Measurements from ENCODE around the gene PIK3CB. TPM values are rescaled to one million over a fixed set of nuclear protein-coding genes. Genes with fewer than 3 reads are reported as not detected.
"Not testable (repeated sequence)": the region's sequence is repeated elsewhere in the genome, so short reads cannot be mapped to it uniquely, and the experiment has no call there.

Gene PIK3CB
- total RNA-seq, 2 experiments from 2014 or later = 13.5 to 14.4 TPM

GRCh38 chr3:138817695-138818094 lies 17.0 kb downstream of the PIK3CB start:
- Mint-ChIP-seq H3K27ac (no peak overlapping the region), H3K9me3 (no peaks in the 10 kb centered on the region)
- POLR2A ChIA-PET = no interaction called here

GRCh38 chr3:138812806-138813205 lies 21.9 kb downstream of the PIK3CB start:
- Mint-ChIP-seq H3K36me3 (ENCODE audit: low read depth) (peaks cover 2% of the 10 kb centered on the region), H3K27ac (no peak overlapping the region), H3K4me1 (peaks cover 20% of the 10 kb centered on the region), H3K4me3 (no peak overlapping the region), H3K9me3 (no peaks in the 10 kb centered on the region), H3K27me3 (no peaks in the 10 kb centered on the region)
- DNase-seq = no peak
- POLR2A ChIA-PET = no interaction called here
- CTCF ChIA-PET = no interaction called here

More at GRCh38 chr3:138817695-138818094, 17.0 kb downstream of the PIK3CB start:
- CTCF ChIA-PET = interaction anchor here (1.0 kb wide), 1 partner anchor 106 kb away, joined by 3 read pairs; no protein-coding TSS in a partner anchor
- no peaks in the 10 kb centered on the region for H3K36me3 Mint-ChIP-seq (ENCODE audit: low read depth)
- no peak for DNase-seq
- H3K27me3 Mint-ChIP-seq = no peaks in the 10 kb centered on the region
- no peak overlapping the region for H3K4me3 Mint-ChIP-seq
- H3K4me1 Mint-ChIP-seq = peaks cover 25% of the 10 kb centered on the region

- Mint-ChIP-seq H3K4me1 (peaks cover 10% of the 10 kb centered on the region), H3K4me3 (no peak overlapping the region), H3K27ac (no peak overlapping the region), H3K27me3 (no peaks in the 10 kb centered on the region), H3K36me3 (ENCODE audit: low read depth) (peaks cover 2% of the 10 kb centered on the region), H3K9me3 (no peaks in the 10 kb centered on the region)
- no peak for DNase-seq
- CTCF ChIA-PET = no interaction called here
- POLR2A ChIA-PET = no interaction called here
Observed at GRCh38 chr3:138809500-138810256, 25.1 kb downstream of the PIK3CB start.

DNA sequence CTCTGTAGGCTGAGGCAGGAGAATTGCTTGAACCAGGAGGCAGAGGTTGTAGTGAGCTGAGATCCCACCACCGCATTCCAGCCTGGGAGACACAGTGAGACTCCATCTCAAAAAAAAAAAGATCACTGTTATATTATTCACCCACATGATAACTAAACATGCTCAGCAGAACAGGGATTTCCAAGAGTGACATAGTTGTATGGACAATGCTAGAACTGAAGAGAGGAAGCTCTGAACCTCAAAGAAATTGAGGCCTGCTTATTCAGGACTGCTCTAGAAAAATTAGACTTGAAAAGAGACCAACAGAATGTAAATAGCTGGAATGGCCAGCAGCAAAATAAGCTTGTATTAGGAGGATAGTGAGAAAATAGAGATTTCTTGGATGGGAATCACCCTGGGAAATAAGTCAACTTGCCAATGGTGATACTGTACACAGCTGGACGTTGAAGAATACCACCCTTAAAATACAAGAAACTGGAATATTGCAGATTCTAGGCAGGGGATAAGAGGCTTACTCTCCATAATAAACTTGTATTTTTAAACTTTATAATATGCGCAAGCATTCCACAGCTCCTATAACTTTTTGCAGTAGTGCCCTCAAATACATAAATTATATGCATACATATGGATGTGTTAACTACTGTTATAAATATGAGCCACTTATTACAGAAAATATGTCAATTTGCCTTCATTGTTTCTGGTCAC lies 28.2 kb downstream of the PIK3CB start:
- H3K4me3 Mint-ChIP-seq = no peak overlapping the region
- no peaks in the 10 kb centered on the region for H3K9me3 Mint-ChIP-seq
- no peak overlapping the region for H3K27ac Mint-ChIP-seq
- peaks cover 2% of the 10 kb centered on the region for H3K36me3 Mint-ChIP-seq (ENCODE audit: low read depth)
- H3K4me1 Mint-ChIP-seq = peaks cover 2% of the 10 kb centered on the region
- no peaks in the 10 kb centered on the region for H3K27me3 Mint-ChIP-seq
- DNase-seq = no peak
- POLR2A ChIA-PET = no interaction called here
- CTCF ChIA-PET = interaction anchor here (0.6 to 1.5 kb wide), 4 partner anchors 8 to 109 kb away, joined by 3 to 6 read pairs (median 4); no protein-coding TSS in a partner anchor

- CTCF ChIA-PET = no interaction called here
- no peaks in the 10 kb centered on the region for H3K9me3 Mint-ChIP-seq
- H3K4me1 Mint-ChIP-seq = peaks cover 6% of the 10 kb centered on the region
Observed at GRCh38 chr3:138803006-138803653, 31.6 kb downstream of the PIK3CB start.

DNA sequence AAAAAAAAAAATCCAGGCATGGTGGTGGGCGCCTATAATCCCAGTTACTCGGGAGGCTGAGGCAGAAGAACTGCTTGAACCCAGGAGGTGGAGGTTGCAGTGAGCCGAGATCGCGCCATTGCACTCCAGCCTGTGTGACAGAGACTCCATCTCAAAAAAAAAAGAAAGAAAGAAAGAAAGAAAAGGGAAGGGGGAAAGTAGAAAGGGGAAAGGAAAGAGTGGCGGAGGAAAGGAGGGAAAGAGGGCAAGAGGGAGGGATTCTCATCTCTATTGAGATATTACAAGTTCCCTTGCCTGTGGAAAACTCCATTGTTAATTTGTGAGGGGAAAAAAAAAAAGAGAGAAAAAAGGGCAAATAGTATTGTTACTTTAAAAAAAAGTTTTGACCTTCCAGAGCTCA lies 32.5 kb downstream of the PIK3CB start:
- H3K9me3 Mint-ChIP-seq; DNase-seq; POLR2A ChIA-PET; H3K27ac Mint-ChIP-seq; H3K27me3 Mint-ChIP-seq; CTCF ChIA-PET; H3K36me3 Mint-ChIP-seq (ENCODE audit: low read depth); H3K4me3 Mint-ChIP-seq: not testable (repeated sequence)
- H3K4me1 Mint-ChIP-seq = peaks cover 12% of the 10 kb centered on the region

More at GRCh38 chr3:138803006-138803653, 31.6 kb downstream of the PIK3CB start:
- POLR2A ChIA-PET = no interaction called here
- H3K4me3 Mint-ChIP-seq = no peak overlapping the region
- DNase-seq = no peak
- no peaks in the 10 kb centered on the region for H3K36me3 Mint-ChIP-seq (ENCODE audit: low read depth)
- no peaks in the 10 kb centered on the region for H3K27me3 Mint-ChIP-seq
- no peak overlapping the region for H3K27ac Mint-ChIP-seq

DNA sequence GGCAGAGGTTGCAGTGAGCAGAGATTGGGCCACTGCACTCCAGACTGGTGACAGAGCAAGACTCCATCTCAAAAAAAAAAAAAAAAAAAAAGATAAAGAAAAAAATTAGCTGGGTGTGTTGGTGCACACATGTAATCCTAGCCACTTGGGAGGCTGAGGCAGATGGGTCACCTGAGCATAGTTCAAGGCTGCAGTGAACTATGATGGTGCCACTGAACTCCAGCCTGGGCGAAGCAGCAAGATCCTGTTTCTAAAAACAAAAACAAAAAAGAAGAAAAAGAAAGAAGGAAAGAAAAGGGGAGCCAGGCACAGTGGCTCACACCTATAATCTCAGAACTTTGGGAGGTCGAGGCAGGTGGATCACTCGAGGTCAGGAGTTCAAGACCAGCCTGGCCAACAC lies 32.9 kb downstream of the PIK3CB start:
- H3K36me3 Mint-ChIP-seq (ENCODE audit: low read depth) = peaks cover 5% of the 10 kb centered on the region
- CTCF ChIA-PET = no interaction called here
- DNase-seq = no peak
- no peak overlapping the region for H3K4me3 Mint-ChIP-seq
- POLR2A ChIA-PET = no interaction called here
- H3K27me3 Mint-ChIP-seq = no peaks in the 10 kb centered on the region
- H3K4me1 Mint-ChIP-seq = peaks cover 13% of the 10 kb centered on the region
- H3K27ac Mint-ChIP-seq = no peak overlapping the region
- H3K9me3 Mint-ChIP-seq = no peaks in the 10 kb centered on the region

GRCh38 chr3:138800248-138800647 lies 34.5 kb downstream of the PIK3CB start:
- H3K4me1 Mint-ChIP-seq = peaks cover 16% of the 10 kb centered on the region
- ChIA-PET POLR2A (no interaction called here), CTCF (no interaction called here)
- no peak for DNase-seq
- peaks cover 5% of the 10 kb centered on the region for H3K36me3 Mint-ChIP-seq (ENCODE audit: low read depth)
- H3K27me3 Mint-ChIP-seq = no peaks in the 10 kb centered on the region
- no peak overlapping the region for H3K4me3 Mint-ChIP-seq
- H3K27ac Mint-ChIP-seq = no peak overlapping the region
- no peaks in the 10 kb centered on the region for H3K9me3 Mint-ChIP-seq

- H3K27me3 Mint-ChIP-seq = no peaks in the 10 kb centered on the region
- no peaks in the 10 kb centered on the region for H3K9me3 Mint-ChIP-seq
- peaks cover 16% of the 10 kb centered on the region for H3K4me1 Mint-ChIP-seq
- CTCF ChIA-PET = no interaction called here
- H3K36me3 Mint-ChIP-seq (ENCODE audit: low read depth) = peaks cover 5% of the 10 kb centered on the region
- POLR2A ChIA-PET = no interaction called here
- H3K4me3 Mint-ChIP-seq = no peak overlapping the region
- DNase-seq = no peak
- no peak overlapping the region for H3K27ac Mint-ChIP-seq
Observed at GRCh38 chr3:138799822-138800221, 34.9 kb downstream of the PIK3CB start.

DNA sequence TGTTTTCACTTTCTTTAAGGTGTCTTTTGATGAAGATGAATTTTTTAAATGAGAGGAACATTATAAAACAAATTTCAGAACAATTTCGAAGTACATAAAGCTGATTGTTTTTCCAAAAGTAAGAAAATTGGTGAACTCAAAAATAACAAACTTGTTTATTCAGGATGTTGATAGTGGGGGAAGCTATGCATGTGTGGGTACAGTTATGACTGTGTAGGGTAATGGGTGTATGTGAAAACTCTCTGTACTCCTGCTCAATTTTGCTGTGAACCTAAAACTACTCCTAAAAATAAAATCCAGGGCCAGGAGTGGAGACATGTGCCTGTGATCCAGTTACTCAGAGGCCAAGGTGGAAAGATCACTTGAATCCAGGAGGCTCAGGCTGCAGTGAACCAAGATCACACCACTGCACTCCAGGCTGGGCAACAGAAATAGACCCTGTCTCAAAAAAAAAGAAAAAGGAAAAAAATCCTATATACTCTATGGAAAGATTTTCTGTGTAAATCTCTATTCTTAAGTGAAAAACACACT lies 37.2 kb downstream of the PIK3CB start:
- ChIA-PET POLR2A (interaction anchor here (1.4 kb wide), 1 partner anchor 16 kb away, joined by 5 read pairs; no protein-coding TSS in a partner anchor), CTCF (interaction anchor here (1.2 to 2.5 kb wide), 3 partner anchors 9 to 118 kb away, joined by 5 to 11 read pairs (median 5); no protein-coding TSS in a partner anchor)
- no peak for DNase-seq
- H3K9me3 Mint-ChIP-seq = no peaks in the 10 kb centered on the region
- H3K27me3 Mint-ChIP-seq = no peaks in the 10 kb centered on the region
- peak overlapping the region; percentile 3 for H3K27ac Mint-ChIP-seq
- H3K4me3 Mint-ChIP-seq = no peak overlapping the region
- H3K4me1 Mint-ChIP-seq = peaks cover 14% of the 10 kb centered on the region
- peaks cover 17% of the 10 kb centered on the region for H3K36me3 Mint-ChIP-seq (ENCODE audit: low read depth)

GRCh38 chr3:138796761-138797160 lies 38.0 kb downstream of the PIK3CB start:
- no peak overlapping the region for H3K27ac Mint-ChIP-seq
- no peak overlapping the region for H3K4me3 Mint-ChIP-seq
- no peaks in the 10 kb centered on the region for H3K9me3 Mint-ChIP-seq
- H3K4me1 Mint-ChIP-seq = peaks cover 15% of the 10 kb centered on the region
- H3K27me3 Mint-ChIP-seq = no peaks in the 10 kb centered on the region
- ChIA-PET POLR2A (interaction anchor here (1.4 kb wide), 1 partner anchor 16 kb away, joined by 5 read pairs; no protein-coding TSS in a partner anchor), CTCF (interaction anchor here (0.7 to 2.5 kb wide), 4 partner anchors 10 to 119 kb away, joined by 3 to 11 read pairs (median 5); no protein-coding TSS in a partner anchor)
- H3K36me3 Mint-ChIP-seq (ENCODE audit: low read depth) = peaks cover 17% of the 10 kb centered on the region
- no peak for DNase-seq

- no peak overlapping the region for H3K4me3 Mint-ChIP-seq
- H3K27me3 Mint-ChIP-seq = no peaks in the 10 kb centered on the region
- DNase-seq = no peak
- peaks cover 20% of the 10 kb centered on the region for H3K4me1 Mint-ChIP-seq
- H3K27ac Mint-ChIP-seq = no peak overlapping the region
- H3K9me3 Mint-ChIP-seq = no peaks in the 10 kb centered on the region
- CTCF ChIA-PET = interaction anchor here (0.7 to 1.2 kb wide), 2 partner anchors 27 to 130 kb away, joined by 3 to 8 read pairs; no protein-coding TSS in a partner anchor
- peaks cover 18% of the 10 kb centered on the region for H3K36me3 Mint-ChIP-seq (ENCODE audit: low read depth)
- POLR2A ChIA-PET = no interaction called here
Observed at GRCh38 chr3:138786788-138787271, 47.9 kb downstream of the PIK3CB start.

DNA sequence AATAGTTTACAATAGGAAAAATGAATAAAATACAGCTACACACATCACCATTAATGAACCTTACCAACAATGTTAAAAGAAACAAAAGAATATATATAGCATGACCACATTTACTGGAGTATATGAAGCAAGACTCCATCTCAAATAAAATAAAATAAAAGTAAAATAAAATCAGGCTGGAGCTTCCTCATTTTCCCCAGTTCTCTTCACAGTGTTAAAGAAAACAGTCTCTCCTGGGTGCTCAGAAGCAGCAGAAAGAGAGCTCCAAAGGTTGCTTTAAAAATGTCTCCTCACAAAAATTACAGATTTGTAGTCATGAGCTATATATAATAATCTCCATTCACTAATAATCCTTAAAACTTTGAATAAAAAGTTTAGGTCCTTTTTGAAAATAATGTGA lies 48.8 kb downstream of the PIK3CB start:
- ChIA-PET CTCF (interaction anchor here (1.2 kb wide), 1 partner anchor 131 kb away, joined by 8 read pairs; no protein-coding TSS in a partner anchor), POLR2A (no interaction called here)
- H3K4me1 Mint-ChIP-seq = peaks cover 20% of the 10 kb centered on the region
- peaks cover 12% of the 10 kb centered on the region for H3K36me3 Mint-ChIP-seq (ENCODE audit: low read depth)
- H3K4me3 Mint-ChIP-seq = no peak overlapping the region
- H3K27ac Mint-ChIP-seq = no peak overlapping the region
- no peaks in the 10 kb centered on the region for H3K27me3 Mint-ChIP-seq
- no peak for DNase-seq
- H3K9me3 Mint-ChIP-seq = no peaks in the 10 kb centered on the region
